ENCODE data around the gene STAT5B.
A peak's percentile ranks its signal among the peaks of the same experiment; 100 is the strongest.
"Not testable (repeated sequence)": the region's sequence is repeated elsewhere in the genome, so short reads cannot be mapped to it uniquely, and the experiment has no call there.

STAT5B gene

GRCh38 chr17:42264366-42264765 lies 11.8 kb downstream of the STAT5B start:
- not testable (repeated sequence) for DNase-seq

DNA sequence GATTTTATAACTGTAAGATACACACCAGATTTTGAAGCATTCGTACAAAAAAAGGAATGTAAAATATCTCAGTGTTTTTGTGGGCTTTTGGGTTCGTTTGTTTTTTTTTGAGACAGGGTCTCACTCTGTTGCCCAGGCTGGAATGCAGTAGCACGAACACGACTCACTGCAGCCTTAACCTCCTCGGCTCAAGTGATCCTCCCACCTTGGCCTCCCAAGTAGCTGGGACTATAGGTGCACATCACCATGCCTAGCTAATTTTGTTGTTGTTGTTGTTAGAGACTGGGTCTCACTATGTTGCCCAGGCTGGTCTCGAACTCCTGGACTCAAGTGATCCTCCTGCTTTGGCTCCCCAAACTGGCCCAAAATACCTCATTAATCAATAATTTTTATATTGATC lies 15.9 kb downstream of the STAT5B start:
- DNase-seq = no peak

- DNase-seq = no peak
These were observed 20.7 kb downstream of the STAT5B start for GRCh38 chr17:42255445-42255844.

DNA sequence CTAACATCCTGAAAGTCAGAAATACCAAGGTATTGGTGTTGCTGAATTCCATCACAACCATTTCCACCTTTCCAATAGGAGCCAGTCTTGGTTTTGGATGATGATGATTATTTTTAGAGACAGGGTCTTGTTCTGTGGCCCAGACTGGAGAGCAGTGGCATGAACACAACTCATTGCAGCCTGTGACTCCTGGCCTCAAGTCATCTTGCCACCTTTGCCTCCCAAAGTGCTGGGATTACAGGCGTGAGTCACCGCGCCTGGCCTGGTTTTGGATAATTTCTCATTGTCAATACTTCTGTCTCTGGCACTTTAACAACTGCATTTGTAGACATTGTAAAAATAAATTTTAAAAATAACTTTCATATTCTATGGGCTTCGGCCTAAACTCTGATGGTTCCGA lies 22.6 kb downstream of the STAT5B start:
- DNase-seq = no peak

DNA sequence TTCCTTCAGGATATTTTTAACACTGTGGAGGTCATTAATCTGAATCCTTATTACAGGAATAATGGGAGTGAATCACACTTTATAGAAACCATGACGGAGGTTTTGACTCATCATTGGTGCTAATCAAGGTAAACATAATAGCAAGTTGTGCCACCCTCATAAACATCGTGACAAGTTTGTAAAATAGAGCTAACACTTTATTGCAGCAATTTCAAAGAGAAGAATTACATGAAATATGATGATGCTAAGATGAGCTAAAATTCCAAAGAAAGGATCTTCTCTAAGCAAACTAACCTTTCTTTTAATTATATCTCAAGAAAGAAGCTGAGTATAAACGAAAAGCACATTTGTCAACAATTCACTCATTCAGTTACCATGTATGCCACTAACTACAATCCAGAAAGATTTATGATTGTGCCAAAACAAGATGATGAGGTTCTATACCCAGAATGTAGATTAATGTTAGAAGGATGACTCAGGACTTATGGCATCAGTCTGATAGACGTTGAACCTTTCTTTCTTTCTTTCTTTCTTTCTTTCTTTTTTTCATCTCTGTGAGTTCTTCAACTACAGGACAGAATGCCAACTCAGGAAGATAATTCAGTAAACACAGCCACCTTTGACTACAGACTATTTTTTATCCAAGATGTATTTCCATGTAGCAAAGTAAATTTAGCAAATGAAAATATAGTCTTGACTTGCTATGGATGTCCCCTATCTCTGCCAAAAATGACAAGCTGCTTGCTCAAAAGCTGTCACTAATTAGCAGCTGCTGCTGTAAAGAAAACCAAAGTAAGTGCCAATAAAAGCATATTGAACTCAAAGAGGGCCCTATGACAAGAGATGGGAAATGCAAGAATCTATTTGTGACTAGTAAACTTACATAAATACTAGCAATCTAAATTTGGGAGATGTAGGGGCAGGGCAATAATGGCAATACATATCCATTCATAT lies 23.3 kb downstream of the STAT5B start:
- no peak for DNase-seq

- DNase-seq = no peak
These were observed 25.1 kb downstream of the STAT5B start for GRCh38 chr17:42251115-42251514.

DNA sequence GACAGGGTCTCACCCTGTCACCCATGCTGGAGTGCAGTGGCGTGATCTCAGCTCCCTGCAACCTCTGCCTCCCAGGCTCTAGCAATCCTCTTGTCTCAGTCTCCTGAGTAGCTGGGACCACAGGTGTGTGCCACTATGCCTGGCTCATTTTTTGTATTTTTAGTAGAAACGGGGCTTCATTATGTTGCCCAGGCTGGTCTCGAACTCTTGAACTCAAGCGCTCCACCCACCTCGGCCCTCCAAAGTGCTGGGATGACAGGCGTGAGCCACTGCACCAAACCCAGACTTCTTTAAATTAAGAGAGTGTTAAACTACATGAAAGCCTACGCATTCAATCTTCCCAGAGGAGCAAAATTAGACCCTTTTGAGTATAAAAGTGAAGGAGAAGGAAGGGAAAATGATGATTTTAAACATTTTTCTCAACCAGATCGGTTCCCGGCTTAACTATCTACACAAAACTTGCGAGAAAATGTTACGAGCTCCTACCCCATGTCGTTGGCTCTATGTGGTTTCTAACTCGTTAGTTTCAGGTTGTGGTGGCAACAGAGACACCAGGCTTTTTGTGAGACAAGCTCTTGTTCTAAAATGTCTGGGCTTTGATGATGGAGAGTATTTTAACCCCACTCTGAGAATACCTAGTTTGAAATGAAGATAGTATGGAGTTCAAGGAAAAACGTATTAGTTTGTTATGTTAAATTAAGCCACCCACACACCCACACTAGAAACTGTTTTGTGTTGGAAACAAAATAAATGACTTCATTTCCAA lies 26.3 kb downstream of the STAT5B start:
- DNase-seq = peak; percentile 7

DNA sequence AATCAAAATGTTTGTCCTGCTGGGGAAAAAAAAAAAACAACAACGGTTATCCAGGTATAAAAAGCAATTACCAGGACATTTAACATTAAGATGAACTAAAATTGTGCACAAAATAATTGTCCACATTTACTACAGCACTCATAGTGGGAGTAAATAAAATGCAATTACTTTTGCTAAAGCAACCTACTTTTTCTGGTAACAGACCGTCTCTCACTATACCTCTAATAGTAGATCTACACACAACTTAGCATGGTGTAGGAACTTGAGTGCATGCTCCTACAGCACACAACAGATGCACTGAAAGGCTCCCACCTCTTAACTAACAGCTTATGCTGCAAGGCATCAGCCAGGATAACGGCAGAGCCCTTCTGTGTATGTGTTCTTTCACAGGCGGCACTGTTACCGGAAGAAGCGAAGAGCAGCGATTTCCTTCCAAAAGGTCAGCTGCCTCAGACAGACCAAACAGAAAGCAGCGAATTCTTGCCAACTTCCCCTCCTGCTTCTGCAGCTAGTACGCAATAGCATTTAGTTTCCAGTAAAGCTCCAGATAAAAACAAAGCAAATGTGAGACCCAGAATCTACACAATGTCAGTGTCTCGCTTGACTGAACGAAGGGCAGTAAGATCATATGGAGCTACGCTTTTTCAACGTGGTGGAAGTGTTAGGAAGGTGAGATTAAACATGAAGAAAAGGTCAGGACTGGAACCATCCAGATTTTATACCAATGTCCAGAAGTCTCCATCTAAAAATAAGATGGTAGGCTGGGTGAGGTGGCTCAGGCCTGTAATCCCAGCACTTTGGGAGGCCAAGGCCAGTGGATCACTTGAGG lies 27.6 kb downstream of the STAT5B start:
- peak; percentile 49 for DNase-seq

DNA sequence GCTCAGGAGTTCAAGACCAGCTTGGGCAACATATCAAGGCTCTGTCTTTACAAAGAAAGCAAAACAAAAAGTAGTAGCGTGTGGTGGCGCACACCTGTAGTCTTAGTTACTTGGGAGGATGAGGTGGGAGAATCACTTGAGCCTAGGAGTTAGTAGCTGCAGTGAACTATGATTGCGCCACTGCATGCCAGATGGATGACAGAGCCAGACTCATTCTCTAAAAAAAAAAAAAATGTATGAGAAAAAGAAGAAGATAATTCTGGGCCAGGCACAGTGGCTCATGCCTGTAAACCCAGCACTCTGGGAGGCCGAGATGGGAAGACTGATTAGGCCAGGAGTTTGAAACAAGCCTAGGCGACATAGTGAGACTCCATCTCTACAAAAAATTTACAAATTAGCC lies 28.5 kb downstream of the STAT5B start:
- DNase-seq = no peak

GRCh38 chr17:42246515-42246914 lies 29.7 kb downstream of the STAT5B start:
- no peak for DNase-seq

DNA sequence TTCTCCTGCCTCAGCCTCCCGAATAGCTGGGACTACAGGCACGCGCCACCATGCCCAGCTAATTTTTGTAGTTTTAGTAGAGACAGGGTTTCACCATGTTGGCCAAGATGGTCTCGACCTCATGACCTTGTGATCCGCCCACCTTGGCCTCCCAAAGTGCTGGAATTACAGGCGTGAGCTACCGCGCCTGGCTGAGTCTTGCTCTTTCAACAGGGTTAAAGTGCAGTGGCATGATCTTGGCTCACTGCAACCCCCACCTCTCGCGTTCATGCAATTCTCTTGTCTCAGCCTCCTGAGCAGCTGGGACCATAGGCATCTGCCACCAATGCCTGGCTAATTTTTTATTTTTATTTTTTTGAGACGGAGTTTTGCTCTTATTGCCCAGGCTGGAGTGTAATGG lies 31.0 kb downstream of the STAT5B start:
- DNase-seq = not testable (repeated sequence)

- not testable (repeated sequence) for DNase-seq
These were observed 32.1 kb downstream of the STAT5B start for GRCh38 chr17:42244116-42244515.

- DNase-seq = no peak
These were observed 32.7 kb downstream of the STAT5B start for GRCh38 chr17:42243493-42243982.

DNA sequence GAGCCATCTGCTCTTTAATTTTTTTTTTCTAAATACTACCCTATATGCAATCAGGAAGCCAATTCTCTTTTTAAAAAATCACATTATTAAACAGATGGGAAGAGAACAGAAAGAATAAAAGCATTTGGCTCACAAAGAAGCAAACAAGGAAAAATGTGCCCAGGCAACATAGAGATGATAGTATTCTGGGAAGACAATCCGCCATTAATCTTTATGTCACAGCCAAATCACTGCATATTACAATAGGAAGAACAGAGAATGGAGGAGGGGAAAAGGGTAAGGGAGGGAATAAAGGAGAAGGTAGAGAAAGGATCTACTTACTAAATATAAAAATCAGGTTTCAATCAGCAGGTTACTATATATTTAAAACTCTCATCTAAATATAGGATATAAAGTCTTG lies 34.3 kb downstream of the STAT5B start:
- no peak for DNase-seq

DNA sequence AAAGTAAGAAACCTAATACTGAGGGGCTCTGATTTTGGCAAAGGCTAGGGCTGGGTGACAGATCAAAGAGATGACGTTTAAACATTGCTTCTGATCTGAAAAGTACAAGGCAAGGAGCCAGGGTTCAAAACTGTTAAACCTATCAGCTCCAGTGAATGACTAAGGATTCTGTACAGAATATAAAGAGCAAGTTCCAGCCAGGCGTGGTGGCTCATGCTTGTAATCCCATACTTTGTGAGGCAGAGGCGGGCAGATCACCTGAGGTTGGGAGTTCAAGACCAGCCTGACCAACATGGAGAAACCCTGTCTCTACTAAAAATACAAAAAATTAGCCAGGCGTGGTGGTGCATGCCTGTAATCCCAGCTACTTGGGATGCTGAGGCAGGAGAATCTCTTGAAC lies 35.3 kb downstream of the STAT5B start:
- DNase-seq = not testable (repeated sequence)

DNA sequence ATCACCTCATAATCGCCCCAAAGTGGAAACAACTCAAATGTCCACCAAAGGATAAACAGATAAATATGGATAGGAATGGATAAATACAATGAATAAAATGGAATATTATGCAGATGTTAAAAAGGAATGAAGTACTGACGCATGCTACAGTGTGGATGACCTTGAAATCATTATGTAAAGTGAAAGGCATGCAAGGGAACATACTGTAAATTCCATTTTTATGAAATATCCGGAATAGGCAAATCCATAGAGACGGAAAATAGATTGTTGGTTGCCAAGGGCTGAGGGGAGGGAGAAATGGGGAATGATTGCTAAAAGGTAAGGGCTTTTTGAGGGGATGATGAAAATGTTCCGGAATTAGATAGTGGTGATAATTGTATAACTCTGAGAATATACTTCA lies 36.0 kb downstream of the STAT5B start:
- no peak for DNase-seq

- not testable (repeated sequence) for DNase-seq
These were observed 36.6 kb downstream of the STAT5B start for GRCh38 chr17:42239576-42239975.

DNA sequence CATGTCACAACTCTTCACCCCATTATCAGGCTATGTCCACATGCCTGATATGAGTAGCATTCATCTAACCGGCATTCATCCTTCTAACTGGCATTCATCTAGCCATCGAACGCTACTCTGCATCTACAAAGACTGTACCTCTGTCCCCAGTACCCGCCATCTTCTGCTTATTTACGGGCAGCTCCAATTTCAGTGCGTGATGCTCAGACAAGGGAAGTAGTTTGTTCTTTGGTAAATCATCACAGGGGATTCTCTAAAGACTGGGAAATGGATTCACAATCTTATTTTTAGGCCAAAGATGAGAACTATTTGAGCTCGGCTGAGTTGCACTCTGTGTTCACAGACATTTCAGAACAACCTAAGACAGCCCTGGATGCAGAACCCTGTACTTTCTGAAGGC lies 39.4 kb downstream of the STAT5B start:
- DNase-seq = no peak

GRCh38 chr17:42233994-42234393 lies 42.2 kb downstream of the STAT5B start:
- DNase-seq = no peak

- no peak for DNase-seq
These were observed 43.0 kb downstream of the STAT5B start for GRCh38 chr17:42233156-42233555.

DNA sequence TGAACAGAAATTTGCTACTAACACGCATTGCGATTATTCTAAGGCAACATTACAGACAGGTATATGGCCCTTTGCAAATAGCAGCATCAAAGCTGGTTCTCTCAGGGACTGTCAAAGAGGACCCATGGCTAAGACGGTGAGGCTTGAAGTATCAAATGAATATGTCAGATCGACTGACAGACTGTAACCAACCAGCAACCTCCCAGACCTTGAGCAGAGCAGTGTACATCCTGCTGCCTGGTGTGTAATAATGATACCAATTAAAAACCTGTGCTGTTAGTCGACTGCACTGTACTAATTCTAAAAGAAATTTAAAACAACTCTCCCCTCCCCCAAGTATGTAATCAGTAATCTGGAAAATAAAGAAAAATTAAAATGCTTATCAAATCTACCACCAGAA lies 46.0 kb downstream of the STAT5B start:
- no peak for DNase-seq

- DNase-seq = no peak
These were observed 48.1 kb downstream of the STAT5B start for GRCh38 chr17:42227849-42228700.
